NCI-H2196 (cell line): Measurements from ENCODE around the gene EDEM2.
A peak's percentile ranks its signal among the peaks of the same experiment; 100 is the strongest.
"Not testable (repeated sequence)": the region's sequence is repeated elsewhere in the genome, so short reads cannot be mapped to it uniquely, and the experiment has no call there.

Source experiments
- DNase-seq: peaks from one replicate; lab custom pipeline; 2025; ENCODE audit not compliant: unreplicated experiment; lab: John Stamatoyannopoulos, UW

Gene EDEM2

GRCh38 chr20:35131934-35132333 lies 15.2 kb downstream of the EDEM2 start:
- DNase-seq = no peak

GRCh38 chr20:35129647-35130069 lies 17.5 kb downstream of the EDEM2 start:
- no peak for DNase-seq

- no peak for DNase-seq
These were observed 21.4 kb downstream of the EDEM2 start for GRCh38 chr20:35125753-35126152.

- DNase-seq = no peak
These were observed 24.3 kb downstream of the EDEM2 start for GRCh38 chr20:35122756-35123405.

- DNase-seq = no peak
These were observed 25.9 kb downstream of the EDEM2 start for GRCh38 chr20:35121186-35121585.

GRCh38 chr20:35120012-35120701 lies 27.0 kb downstream of the EDEM2 start:
- no peak for DNase-seq

GRCh38 chr20:35117629-35118028 lies 29.5 kb downstream of the EDEM2 start:
- no peak for DNase-seq

- DNase-seq = no peak
These were observed 29.9 kb downstream of the EDEM2 start for GRCh38 chr20:35117196-35117595.

- no peak for DNase-seq
These were observed 30.9 kb downstream of the EDEM2 start for GRCh38 chr20:35116258-35116657.

GRCh38 chr20:35115606-35116005 lies 31.5 kb downstream of the EDEM2 start:
- no peak for DNase-seq

- not testable (repeated sequence) for DNase-seq
These were observed 34.9 kb downstream of the EDEM2 start for GRCh38 chr20:35112276-35112675.

- no peak for DNase-seq
These were observed 35.8 kb downstream of the EDEM2 start for GRCh38 chr20:35111141-35111888.

GRCh38 chr20:35108921-35109320 lies 38.2 kb downstream of the EDEM2 start:
- no peak for DNase-seq

- no peak for DNase-seq
These were observed 40.2 kb downstream of the EDEM2 start for GRCh38 chr20:35106827-35107380.

GRCh38 chr20:35104685-35105295 lies 42.3 kb downstream of the EDEM2 start:
- no peak for DNase-seq

GRCh38 chr20:35101620-35102019 lies 45.5 kb downstream of the EDEM2 start:
- no peak for DNase-seq

GRCh38 chr20:35093267-35093884 lies 53.8 kb downstream of the EDEM2 start:
- no peak for DNase-seq

GRCh38 chr20:35092524-35093266 lies 54.4 kb downstream of the EDEM2 start, which contains the start of gene TRPC4AP:
Gene TRPC4AP, minus strand, starts transcription at chr20:35092807. Its CDS starts 26 bp downstream, at chr20:35092781.
- peak; percentile 91 for DNase-seq

GRCh38 chr20:35091816-35092523 lies 55.2 kb downstream of the EDEM2 start:
- no peak for DNase-seq
